DND-41 (cell line): Measurements from ENCODE around the gene EPB41L4B.

ENCODE experiments used
- ATAC-seq: fragments of 200-7000 bp; cut with Tn5 transposase; 3 replicates; pipeline ENCODE4 v1.9.1; 2021; ENCODE audit warnings: low read depth; ENCODE audit not compliant: insufficient read depth
- DNase-seq: peaks from one replicate; pipeline ENCODE4 v3.0.0-alpha.2; 2020
- H2AFZ ChIP-seq: 2 replicates; pipeline ENCODE4 v1.6.0; 2012; ENCODE audit warnings: low read depth, low read length
- H3K27ac ChIP-seq: 2 replicates; pipeline ENCODE4 v1.5.1; 2012; ENCODE audit warnings: low read length, inconsistent platforms
- H3K27me3 ChIP-seq: fragments of 200-600 bp; sonication (generic); 2 replicates; pipeline ENCODE4 v1.6.0; 2012; ENCODE audit warnings: low read length, mild to moderate bottlenecking, inconsistent platforms; ENCODE audit not compliant: insufficient read depth, poor library complexity
- H3K36me3 ChIP-seq: 2 replicates; pipeline ENCODE4 v1.5.1; 2012; ENCODE audit warnings: low read length, inconsistent platforms; ENCODE audit not compliant: insufficient read depth
- H3K4me1 ChIP-seq: 2 replicates; pipeline ENCODE4 v1.5.1; 2012; ENCODE audit warnings: mild to moderate bottlenecking, low read length; ENCODE audit not compliant: insufficient read depth
- H3K4me2 ChIP-seq: 2 replicates; pipeline ENCODE4 v1.6.0; 2012; ENCODE audit warnings: mild to moderate bottlenecking, moderate library complexity, low read length, inconsistent platforms; ENCODE audit not compliant: insufficient read depth
- H3K4me3 ChIP-seq, 2 experiments: fragments of 200-600 bp in 1 of 2; shearing (Covaris generic) in 1 of 2; 2 replicates each; pipeline ENCODE4 v1.5.1; 2012 to 2016; ENCODE audit warnings: inconsistent platforms in 2 of 2, low read length in 2 of 2, mild to moderate bottlenecking in 2 of 2, low read depth in 1 of 2, moderate library complexity in 1 of 2
- H3K79me2 ChIP-seq: 2 replicates; pipeline ENCODE4 v1.6.0; 2012; ENCODE audit warnings: low read length, inconsistent platforms; ENCODE audit not compliant: insufficient read depth
- H3K9ac ChIP-seq: 2 replicates; pipeline ENCODE4 v1.6.0; 2012; ENCODE audit warnings: low read depth, mild to moderate bottlenecking, inconsistent platforms, low read length, moderate library complexity
- H3K9me3 ChIP-seq: 2 replicates; pipeline ENCODE4 v1.5.1; 2012; ENCODE audit warnings: low read length, moderate library complexity, mild to moderate bottlenecking, inconsistent platforms; ENCODE audit not compliant: insufficient read depth, severe bottlenecking
- H4K20me1 ChIP-seq: 2 replicates; pipeline ENCODE4 v1.6.0; 2012; ENCODE audit warnings: low read length; ENCODE audit not compliant: insufficient read depth
- EZH2 ChIP-seq: IDR thresholded peaks from 3 replicates; pipeline ENCODE4 v1.6.1; 2012; ENCODE audit warnings: borderline replicate concordance, low read depth, mild to moderate bottlenecking, moderate library complexity, low read length, inconsistent platforms; ENCODE audit not compliant: severe bottlenecking
- TF ChIP-seq, protein P1 (sequence below): IDR thresholded peaks from 2 replicates; pipeline ENCODE4 v1.5.1; 2012; ENCODE audit warnings: borderline replicate concordance, low read length, moderate library complexity, mild to moderate bottlenecking; ENCODE audit not compliant: poor library complexity, severe bottlenecking; ENCODE audit errors: extremely low read depth

Gene EPB41L4B

DNA sequence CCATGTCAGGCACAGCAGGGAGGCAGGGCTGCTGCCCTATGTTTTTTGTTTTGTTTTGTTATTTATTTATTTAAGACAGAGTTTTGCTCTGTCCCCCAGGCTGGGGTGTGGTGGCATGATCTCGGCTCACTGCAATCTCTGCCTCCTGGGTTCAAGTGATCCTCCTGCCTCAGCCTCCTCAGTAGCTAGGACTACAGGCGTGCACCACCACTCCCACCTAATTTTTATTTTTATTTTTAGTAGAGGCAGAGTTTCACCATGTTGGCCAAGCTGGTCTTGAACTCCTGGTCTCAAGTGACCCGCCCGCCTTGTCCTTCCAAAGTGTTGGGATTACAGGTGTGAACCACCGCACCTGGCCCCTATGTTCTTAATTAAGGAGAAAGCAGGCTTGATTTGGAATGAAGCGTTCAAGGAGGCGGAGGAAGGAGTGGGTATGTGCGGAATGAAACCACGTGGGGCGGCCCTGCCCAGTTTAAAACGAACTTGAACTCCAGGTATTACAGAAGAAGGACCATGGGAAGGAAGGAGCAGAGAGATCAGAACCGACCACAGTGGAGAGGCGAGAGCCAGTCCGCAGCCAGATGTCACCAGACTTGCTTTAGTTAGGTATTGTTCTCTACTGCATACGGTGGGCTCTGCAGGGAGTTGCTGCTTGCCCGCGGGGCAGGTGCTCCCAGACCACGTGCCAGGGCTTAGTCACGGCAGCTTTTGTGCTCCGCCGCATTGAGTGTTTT, 34.9 kb upstream of the EPB41L4B start:
- H3K36me3 ChIP-seq: no peaks in the 10 kb centered on the region
- H3K4me3 ChIP-seq: no peak overlapping the region
- no peaks in the 10 kb centered on the region for H3K27me3 ChIP-seq
- H3K9ac ChIP-seq: no peak overlapping the region
- no peaks in the 10 kb centered on the region for H4K20me1 ChIP-seq
- no peak overlapping the region for H2AFZ ChIP-seq
- no peaks in the 10 kb centered on the region for H3K4me1 ChIP-seq
- no peaks in the 10 kb centered on the region for H3K79me2 ChIP-seq
- no peak overlapping the region for H3K27ac ChIP-seq
- H3K9me3 ChIP-seq: no peaks in the 10 kb centered on the region
- DNase-seq (no peak), ATAC-seq (no peak)
- H3K4me2 ChIP-seq: no peak overlapping the region
- no peak for TF ChIP-seq EZH2
- TF ChIP-seq, protein P1, sequence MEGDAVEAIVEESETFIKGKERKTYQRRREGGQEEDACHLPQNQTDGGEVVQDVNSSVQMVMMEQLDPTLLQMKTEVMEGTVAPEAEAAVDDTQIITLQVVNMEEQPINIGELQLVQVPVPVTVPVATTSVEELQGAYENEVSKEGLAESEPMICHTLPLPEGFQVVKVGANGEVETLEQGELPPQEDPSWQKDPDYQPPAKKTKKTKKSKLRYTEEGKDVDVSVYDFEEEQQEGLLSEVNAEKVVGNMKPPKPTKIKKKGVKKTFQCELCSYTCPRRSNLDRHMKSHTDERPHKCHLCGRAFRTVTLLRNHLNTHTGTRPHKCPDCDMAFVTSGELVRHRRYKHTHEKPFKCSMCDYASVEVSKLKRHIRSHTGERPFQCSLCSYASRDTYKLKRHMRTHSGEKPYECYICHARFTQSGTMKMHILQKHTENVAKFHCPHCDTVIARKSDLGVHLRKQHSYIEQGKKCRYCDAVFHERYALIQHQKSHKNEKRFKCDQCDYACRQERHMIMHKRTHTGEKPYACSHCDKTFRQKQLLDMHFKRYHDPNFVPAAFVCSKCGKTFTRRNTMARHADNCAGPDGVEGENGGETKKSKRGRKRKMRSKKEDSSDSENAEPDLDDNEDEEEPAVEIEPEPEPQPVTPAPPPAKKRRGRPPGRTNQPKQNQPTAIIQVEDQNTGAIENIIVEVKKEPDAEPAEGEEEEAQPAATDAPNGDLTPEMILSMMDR: no peak

DNA sequence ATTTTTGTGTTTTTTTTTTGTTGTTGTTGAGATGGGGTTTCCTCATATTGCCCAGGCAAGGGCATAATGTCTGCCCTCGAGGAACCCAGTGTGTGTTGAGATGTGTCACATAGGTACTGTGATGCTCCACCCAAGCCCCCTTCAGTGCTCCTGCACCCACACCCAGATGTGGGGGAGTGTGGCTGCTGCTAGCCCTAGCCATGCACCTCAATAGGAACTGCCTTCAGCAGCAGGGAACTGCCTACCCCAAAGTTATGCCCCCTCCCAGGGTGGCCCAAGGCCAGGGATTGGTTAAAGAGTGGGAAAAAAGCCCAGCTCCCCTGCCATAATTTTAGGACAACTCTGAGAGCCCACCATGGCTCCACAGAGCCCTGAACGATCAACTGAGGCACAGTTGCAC, 33.3 kb upstream of the EPB41L4B start:
- Histone ChIP-seq H3K4me1 (no peaks in the 10 kb centered on the region), H3K4me3 (no peak overlapping the region), H3K9ac (no peak overlapping the region), H3K9me3 (no peaks in the 10 kb centered on the region), H3K4me2 (no peak overlapping the region), H3K79me2 (no peaks in the 10 kb centered on the region), H3K27ac (no peak overlapping the region), H2AFZ (no peak overlapping the region), H3K27me3 (no peaks in the 10 kb centered on the region), H3K36me3 (no peaks in the 10 kb centered on the region), H4K20me1 (no peaks in the 10 kb centered on the region)
- ATAC-seq (no peak), DNase-seq (no peak)
- TF ChIP-seq, protein P1: no peak
- TF ChIP-seq EZH2: no peak

DNA sequence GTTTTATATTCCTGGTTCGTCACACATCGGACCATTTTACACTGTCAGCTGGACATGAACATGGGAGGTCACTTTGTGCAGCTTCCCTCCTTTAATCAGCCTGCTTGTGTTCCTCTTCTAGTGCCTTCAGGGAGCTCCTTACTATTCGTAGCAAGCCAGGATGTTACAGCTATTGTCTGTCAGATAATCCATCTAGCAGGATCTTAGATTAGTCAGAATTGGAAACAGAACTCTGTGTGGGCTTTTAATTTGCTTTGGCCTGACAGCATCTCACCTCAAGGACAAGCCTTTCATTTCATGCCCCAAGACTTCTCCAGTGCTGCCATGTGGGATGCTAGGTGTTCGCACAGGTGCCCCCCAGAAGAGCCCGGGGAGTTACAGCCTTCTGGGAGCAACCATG, 30.2 kb upstream of the EPB41L4B start:
- no peaks in the 10 kb centered on the region for H3K36me3 ChIP-seq
- DNase-seq (no peak), ATAC-seq (no peak)
- H2AFZ ChIP-seq: no peak overlapping the region
- no peak overlapping the region for H3K4me2 ChIP-seq
- H4K20me1 ChIP-seq: no peaks in the 10 kb centered on the region
- H3K9me3 ChIP-seq: no peaks in the 10 kb centered on the region
- H3K9ac ChIP-seq: no peak overlapping the region
- no peak for TF ChIP-seq EZH2
- TF ChIP-seq, protein P1: no peak
- no peak overlapping the region for H3K27ac ChIP-seq
- no peaks in the 10 kb centered on the region for H3K4me1 ChIP-seq
- H3K79me2 ChIP-seq: no peaks in the 10 kb centered on the region
- no peaks in the 10 kb centered on the region for H3K27me3 ChIP-seq
- H3K4me3 ChIP-seq: no peak overlapping the region
